Activated naive CD4-positive, alpha-beta T cell treated with anti-CD3 and anti-CD28 coated beads, Interleukin-2, amount 50 U/mL, for 72 hours (primary cell): ENCODE measurements around the gene VRK3. TPM values are rescaled to one million over a fixed set of nuclear protein-coding genes. Genes with fewer than 3 reads are reported as not detected.
"Not testable (repeated sequence)": the region's sequence is repeated elsewhere in the genome, so short reads cannot be mapped to it uniquely, and the experiment has no call there.

Experiments
- ATAC-seq, 2 donors: fragments of 150-1000 bp; cut with Tn5 transposase; 2 replicates each; pipeline ENCODE4 v1.10.0; 2021; ENCODE audit warnings: mild to moderate bottlenecking in 2 of 2, moderate library complexity in 2 of 2
- DNase-seq, 2 donors: peaks; one replicate each; pipeline ENCODE4 v3.0.0; 2021 to 2022; ENCODE audit warnings: low spot score in 2 of 2
- H3K27ac Mint-ChIP-seq, 2 donors: one replicate each; pipeline ENCODE4 v1.8.0; 2022; ENCODE audit warnings: mild to moderate bottlenecking in 2 of 2, mixed read lengths in 2 of 2
- H3K36me3 Mint-ChIP-seq, 2 donors: one replicate each; pipeline ENCODE4 v1.8.0; 2022; ENCODE audit warnings: mixed read lengths in 2 of 2
- H3K9me3 Mint-ChIP-seq, 2 donors: one replicate each; pipeline ENCODE4 v1.8.0; 2022; ENCODE audit warnings: mixed read lengths in 2 of 2
- total RNA-seq, 2 donors: library from RNA; stranded (reverse); gene quantifications; one replicate each; pipeline ENCODE4 v1.2.3, GENCODE V29; 2022

VRK3 gene
- 10 to 100 TPM; 54.0 to 60.0 TPM for total RNA-seq

- Mint-ChIP-seq H3K9me3 (peaks cover 0 to 4% of the 10 kb centered on the region in 2 donors), H3K36me3 (peaks cover 20 to 24% of the 10 kb centered on the region in 2 donors)
Measured at GRCh38 chr19:50025022-50025793, at the start of gene VRK3. Gene VRK3, minus strand, starts transcription at chr19:50025372. Its CDS starts 9,210 bp downstream, at chr19:50016162.

GRCh38 chr19:50068382-50068781 lies 43.2 kb upstream of the VRK3 start:
- ATAC-seq, H3K27ac Mint-ChIP-seq: not testable (repeated sequence)

More at GRCh38 chr19:50025022-50025793, at the start of gene VRK3:
- ATAC-seq = peak; percentile 86 to 92
- DNase-seq = peak; percentile 95 to 99
- H3K27ac Mint-ChIP-seq = peak within 1 kb of the TSS; percentile 99

GRCh38 chr19:50067575-50067974 lies 42.4 kb upstream of the VRK3 start:
- peak overlapping the region in 1 of 2 donors; percentile 60 for H3K27ac Mint-ChIP-seq
- H3K9me3 Mint-ChIP-seq = no peaks in the 10 kb centered on the region
- no peaks in the 10 kb centered on the region for H3K36me3 Mint-ChIP-seq
- ATAC-seq (no peak), DNase-seq (no peak)

More at GRCh38 chr19:50068382-50068781, 43.2 kb upstream of the VRK3 start:
- not testable (repeated sequence) for DNase-seq, H3K9me3 Mint-ChIP-seq, H3K36me3 Mint-ChIP-seq

- ATAC-seq (no peak), DNase-seq (no peak)
- no peak overlapping the region for H3K27ac Mint-ChIP-seq
- no peaks in the 10 kb centered on the region for H3K36me3 Mint-ChIP-seq
- peaks cover 0 to 2% of the 10 kb centered on the region in 2 donors for H3K9me3 Mint-ChIP-seq
Measured at GRCh38 chr19:50065938-50066337, 40.8 kb upstream of the VRK3 start.

GRCh38 chr19:50061650-50062049 lies 36.5 kb upstream of the VRK3 start:
- DNase-seq (no peak), ATAC-seq (no peak)
- H3K36me3 Mint-ChIP-seq = peaks cover 17 to 19% of the 10 kb centered on the region in 2 donors
- H3K9me3 Mint-ChIP-seq = peaks cover 18 to 20% of the 10 kb centered on the region in 2 donors
- H3K27ac Mint-ChIP-seq = no peak overlapping the region

- H3K9me3 Mint-ChIP-seq = peaks cover 18 to 20% of the 10 kb centered on the region in 2 donors
- H3K36me3 Mint-ChIP-seq = peaks cover 17 to 19% of the 10 kb centered on the region in 2 donors
- H3K27ac Mint-ChIP-seq = no peak overlapping the region
Measured at GRCh38 chr19:50060107-50060506, 34.9 kb upstream of the VRK3 start.

GRCh38 chr19:50059045-50059444 lies 33.9 kb upstream of the VRK3 start:
- H3K36me3 Mint-ChIP-seq = peaks cover 17 to 19% of the 10 kb centered on the region in 2 donors
- ATAC-seq = no peak

More at GRCh38 chr19:50060107-50060506, 34.9 kb upstream of the VRK3 start:
- DNase-seq (no peak), ATAC-seq (no peak)

GRCh38 chr19:50058425-50058824 lies 33.3 kb upstream of the VRK3 start:
- H3K27ac Mint-ChIP-seq = no peak overlapping the region
- no peak for DNase-seq
- H3K36me3 Mint-ChIP-seq = peaks cover 17 to 19% of the 10 kb centered on the region in 2 donors
- ATAC-seq = no peak
- H3K9me3 Mint-ChIP-seq = peaks cover 18 to 20% of the 10 kb centered on the region in 2 donors

More at GRCh38 chr19:50059045-50059444, 33.9 kb upstream of the VRK3 start:
- H3K27ac Mint-ChIP-seq = no peak overlapping the region
- DNase-seq = no peak
- peaks cover 18 to 20% of the 10 kb centered on the region in 2 donors for H3K9me3 Mint-ChIP-seq

GRCh38 chr19:50053119-50053518 lies 27.9 kb upstream of the VRK3 start:
- Mint-ChIP-seq H3K27ac (peak overlapping the region in 1 of 2 donors; percentile 1), H3K9me3 (peaks cover under 1 to 10% of the 10 kb centered on the region in 2 donors), H3K36me3 (peaks cover 0 to 28% of the 10 kb centered on the region in 2 donors)
- ATAC-seq = no peak
- DNase-seq = no peak

- H3K36me3 Mint-ChIP-seq = peaks cover 8 to 39% of the 10 kb centered on the region in 2 donors
Measured at GRCh38 chr19:50051964-50052363, 26.8 kb upstream of the VRK3 start.

GRCh38 chr19:50051228-50051895 lies 26.2 kb upstream of the VRK3 start:
- Mint-ChIP-seq H3K27ac (peak overlapping the region; percentile 80 to 94), H3K36me3 (peaks cover 12 to 45% of the 10 kb centered on the region in 2 donors)
- ATAC-seq, DNase-seq, H3K9me3 Mint-ChIP-seq: not testable (repeated sequence)

More at GRCh38 chr19:50051964-50052363, 26.8 kb upstream of the VRK3 start:
- H3K27ac Mint-ChIP-seq = no peak overlapping the region
- no peak for DNase-seq
- no peak for ATAC-seq
- peaks cover 0 to 10% of the 10 kb centered on the region in 2 donors for H3K9me3 Mint-ChIP-seq

- H3K27ac Mint-ChIP-seq = peak overlapping the region; percentile 80 to 94
- ATAC-seq (peak; percentile 85 to 86), DNase-seq (peak; percentile 56 to 60)
- peaks cover 20 to 53% of the 10 kb centered on the region in 2 donors for H3K36me3 Mint-ChIP-seq
- peaks cover 3 to 16% of the 10 kb centered on the region in 2 donors for H3K9me3 Mint-ChIP-seq
Measured at GRCh38 chr19:50050406-50051227, 25.4 kb upstream of the VRK3 start.

- Mint-ChIP-seq H3K36me3 (peaks cover 48 to 82% of the 10 kb centered on the region in 2 donors), H3K9me3 (peaks cover 23 to 39% of the 10 kb centered on the region in 2 donors), H3K27ac (no peak overlapping the region)
- DNase-seq = no peak
- ATAC-seq = no peak
Measured at GRCh38 chr19:50047671-50048070, 22.5 kb upstream of the VRK3 start.

- peaks cover 25 to 42% of the 10 kb centered on the region in 2 donors for H3K9me3 Mint-ChIP-seq
- ATAC-seq (no peak), DNase-seq (peak in 1 of 2 donors; percentile 51)
- peaks cover 56 to 90% of the 10 kb centered on the region in 2 donors for H3K36me3 Mint-ChIP-seq
- no peak overlapping the region for H3K27ac Mint-ChIP-seq
Measured at GRCh38 chr19:50046649-50047503, 21.7 kb upstream of the VRK3 start.

- DNase-seq (no peak), ATAC-seq (no peak)
- H3K27ac Mint-ChIP-seq = no peak overlapping the region
- peaks cover 25 to 36% of the 10 kb centered on the region in 2 donors for H3K9me3 Mint-ChIP-seq
- H3K36me3 Mint-ChIP-seq = peaks cover 69 to 96% of the 10 kb centered on the region in 2 donors
Measured at GRCh38 chr19:50044922-50045321, 19.8 kb upstream of the VRK3 start.
